Tibial nerve (tissue), 4 donors: Measurements from ENCODE around the gene TSHZ2.

Source experiments
- EP300 ChIP-seq, 2 donors: sonication (generic); formaldehyde crosslinking; IDR thresholded peaks; one replicate each; pipeline ENCODE4 v1.6.1; 2017; ENCODE audit warnings: antibody characterized with exemption in 2 of 2, mild to moderate bottlenecking in 1 of 2
- POLR2A ChIP-seq, 2 donors: fragments of 450-650 bp; IDR thresholded peaks; one replicate each; pipeline ENCODE4 v1.6.1; 2017; ENCODE audit warnings: antibody characterized with exemption in 2 of 2, mild to moderate bottlenecking in 2 of 2, moderate library complexity in 2 of 2
- TF ChIP-seq, protein P1 (sequence below), 5 experiments: fragments of 200-600 bp in 3 of 5; fragments of 450-650 bp in 2 of 5; sonication (generic) in 3 of 5; IDR thresholded peaks; one replicate each; pipeline ENCODE4 v1.5.1; 2016 to 2019; ENCODE audit warnings: antibody characterized with exemption in 5 of 5, mild to moderate bottlenecking in 3 of 5, moderate library complexity in 2 of 5

DNA sequence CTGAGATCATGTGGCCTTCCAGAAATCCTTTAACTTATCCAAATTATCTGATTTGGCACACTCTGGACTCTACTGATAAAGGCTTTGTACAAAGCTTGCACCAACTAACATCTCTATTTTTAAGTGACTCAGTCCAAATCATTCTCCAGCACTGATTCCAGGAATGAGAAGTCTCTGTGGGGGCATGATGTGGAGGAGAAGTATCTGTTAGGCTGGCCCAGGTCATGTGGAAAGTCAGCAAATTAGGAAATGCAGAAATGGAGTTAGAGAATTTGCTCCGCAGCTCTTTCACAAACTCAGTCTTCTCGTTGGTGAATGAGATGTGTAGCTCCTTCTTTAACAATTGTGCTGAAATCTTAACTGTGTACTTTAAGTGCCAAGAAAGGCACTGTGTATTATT, 455.8 kb downstream of the TSHZ2 start:
- TF ChIP-seq, protein P1, sequence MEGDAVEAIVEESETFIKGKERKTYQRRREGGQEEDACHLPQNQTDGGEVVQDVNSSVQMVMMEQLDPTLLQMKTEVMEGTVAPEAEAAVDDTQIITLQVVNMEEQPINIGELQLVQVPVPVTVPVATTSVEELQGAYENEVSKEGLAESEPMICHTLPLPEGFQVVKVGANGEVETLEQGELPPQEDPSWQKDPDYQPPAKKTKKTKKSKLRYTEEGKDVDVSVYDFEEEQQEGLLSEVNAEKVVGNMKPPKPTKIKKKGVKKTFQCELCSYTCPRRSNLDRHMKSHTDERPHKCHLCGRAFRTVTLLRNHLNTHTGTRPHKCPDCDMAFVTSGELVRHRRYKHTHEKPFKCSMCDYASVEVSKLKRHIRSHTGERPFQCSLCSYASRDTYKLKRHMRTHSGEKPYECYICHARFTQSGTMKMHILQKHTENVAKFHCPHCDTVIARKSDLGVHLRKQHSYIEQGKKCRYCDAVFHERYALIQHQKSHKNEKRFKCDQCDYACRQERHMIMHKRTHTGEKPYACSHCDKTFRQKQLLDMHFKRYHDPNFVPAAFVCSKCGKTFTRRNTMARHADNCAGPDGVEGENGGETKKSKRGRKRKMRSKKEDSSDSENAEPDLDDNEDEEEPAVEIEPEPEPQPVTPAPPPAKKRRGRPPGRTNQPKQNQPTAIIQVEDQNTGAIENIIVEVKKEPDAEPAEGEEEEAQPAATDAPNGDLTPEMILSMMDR (IDR thresholded peaks at IDR 0.05) = no peak
- TF ChIP-seq POLR2A (IDR thresholded peaks at IDR 0.05) (no peak), EP300 (IDR thresholded peaks at IDR 0.05) (no peak)
